T follicular helper cell (primary cell): Measurements from ENCODE around the gene PTGR3.
"Not testable (repeated sequence)": the region's sequence is repeated elsewhere in the genome, so short reads cannot be mapped to it uniquely, and the experiment has no call there.

Experiments used
- DNase-seq: peaks from one replicate; pipeline ENCODE4 v3.0.0-alpha.2; 2020; ENCODE audit warnings: low read depth

PTGR3 gene

GRCh38 chr18:75202696-75203365 lies 6.1 kb downstream of the PTGR3 start:
- DNase-seq = no peak

DNA sequence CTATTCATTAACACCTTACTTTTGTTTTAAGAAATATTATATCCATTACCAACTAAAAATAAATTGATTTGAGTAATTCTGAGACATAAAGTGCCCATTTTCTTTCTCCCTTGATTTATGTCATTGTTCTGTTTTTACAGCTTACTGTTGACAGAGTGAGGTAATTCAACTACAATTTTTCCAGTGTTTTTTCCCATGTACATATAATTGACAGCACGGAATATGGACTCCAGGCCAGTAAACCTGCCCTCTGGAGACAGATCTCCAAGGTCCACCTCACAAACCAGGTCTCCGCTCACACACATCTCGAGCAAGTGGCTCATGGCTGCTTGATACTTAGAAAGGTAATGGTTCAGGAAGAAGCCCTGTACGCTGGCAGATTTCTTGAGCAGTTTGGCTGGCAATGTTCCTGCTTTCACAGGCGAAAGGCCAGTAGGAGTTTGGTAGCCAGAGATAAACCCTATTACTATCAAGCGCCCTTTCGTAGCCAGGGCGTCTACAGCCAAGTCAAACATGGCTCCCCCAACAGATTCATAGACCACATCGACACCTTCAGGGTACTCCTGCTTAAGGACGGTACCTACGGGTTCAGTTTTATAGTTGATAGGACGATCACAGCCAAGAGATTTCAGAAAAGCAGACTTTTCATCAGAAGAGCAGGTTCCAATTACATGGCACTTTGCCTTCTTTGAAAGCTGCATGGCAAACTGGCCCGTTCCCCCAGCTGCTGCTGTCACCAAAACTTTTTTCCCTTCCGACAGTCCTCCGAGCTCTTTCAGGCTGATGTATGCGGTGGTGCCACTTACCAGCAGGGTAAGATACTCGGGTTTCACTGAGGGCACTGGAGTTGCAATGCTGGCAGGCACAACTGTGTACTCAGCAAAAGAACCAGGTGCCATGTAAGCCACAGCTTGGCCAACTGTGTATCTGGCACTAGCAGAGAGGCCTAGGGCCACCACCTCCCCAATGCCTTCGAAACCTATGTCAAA lies 7.4 kb downstream of the PTGR3 start:
- no peak for DNase-seq

DNA sequence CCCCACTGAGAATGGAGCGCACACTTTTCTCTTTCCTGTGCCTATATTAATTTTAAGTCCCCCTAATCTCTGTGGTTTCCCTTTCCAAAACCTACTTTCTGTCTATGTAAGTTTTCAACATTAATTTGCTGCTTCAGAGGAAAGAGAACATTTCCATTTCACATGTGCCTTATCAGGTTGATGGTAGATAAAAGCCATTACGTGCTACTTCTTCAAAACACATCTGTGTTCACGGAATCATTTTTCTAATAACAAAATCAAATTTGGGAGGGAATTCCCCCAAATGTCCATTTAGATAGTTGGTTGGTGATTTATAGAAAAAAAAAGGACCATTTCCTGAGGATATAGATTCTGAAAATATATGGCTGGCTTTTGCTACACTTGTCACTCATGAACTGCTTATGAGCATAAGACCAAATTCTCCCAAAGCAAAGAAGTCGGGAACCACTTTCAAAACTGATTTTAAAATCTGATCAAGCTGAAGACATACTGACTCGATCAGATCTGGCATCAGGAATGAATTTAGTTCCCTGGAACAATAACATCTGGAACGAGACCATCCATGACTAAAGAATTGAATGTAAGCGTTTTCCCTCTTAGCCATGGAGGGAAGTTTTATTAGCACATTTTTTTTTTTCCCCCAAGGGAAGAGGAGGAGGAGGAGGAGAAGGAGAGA lies 8.2 kb downstream of the PTGR3 start:
- DNase-seq = no peak

DNA sequence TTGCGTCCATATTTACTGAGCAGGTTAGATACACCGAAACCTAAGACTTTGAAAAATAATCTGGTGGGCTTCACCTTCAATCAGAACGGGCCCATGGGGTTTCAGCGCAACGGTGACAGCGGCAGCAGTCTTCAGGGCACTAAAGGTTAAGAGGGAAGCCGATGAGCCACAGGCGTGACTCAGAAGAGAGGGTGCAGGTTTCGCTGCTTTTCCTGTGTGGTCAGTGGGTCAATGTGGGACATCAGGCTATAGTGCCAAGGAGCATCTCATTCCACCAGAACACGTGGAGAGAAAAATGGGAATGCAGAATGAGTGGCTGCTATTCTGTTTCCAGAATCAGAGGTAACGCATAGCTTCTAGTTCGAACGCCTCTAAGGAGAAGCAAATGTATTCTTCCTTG lies 8.9 kb downstream of the PTGR3 start:
- no peak for DNase-seq

GRCh38 chr18:75199327-75199726 lies 9.6 kb downstream of the PTGR3 start:
- DNase-seq = no peak

- DNase-seq = no peak
Observed at GRCh38 chr18:75198036-75198435, 10.9 kb downstream of the PTGR3 start.

GRCh38 chr18:75192899-75193298 lies 16.0 kb downstream of the PTGR3 start:
- DNase-seq = no peak

GRCh38 chr18:75189696-75190095 lies 19.2 kb downstream of the PTGR3 start:
- no peak for DNase-seq

- not testable (repeated sequence) for DNase-seq
Observed at GRCh38 chr18:75187702-75188101, 21.2 kb downstream of the PTGR3 start.

DNA sequence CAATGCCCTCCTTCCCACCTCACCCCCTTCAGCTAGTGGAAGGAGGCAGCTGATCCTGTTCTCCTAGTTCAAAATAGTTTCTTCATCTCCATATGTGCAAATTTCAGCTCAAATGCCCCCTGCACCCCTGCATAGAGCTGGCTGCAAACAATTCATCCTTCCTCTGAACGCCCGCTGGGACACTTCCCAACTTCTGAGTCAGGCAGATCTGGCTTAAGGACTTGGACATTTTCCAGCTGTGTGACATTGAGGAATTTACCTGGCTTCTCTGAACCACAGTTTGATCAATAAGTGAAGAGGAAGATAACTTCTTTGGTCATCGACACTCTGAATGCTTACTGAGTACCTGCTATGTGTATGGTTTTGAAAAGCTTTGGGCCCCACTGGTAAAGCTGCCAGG lies 23.5 kb downstream of the PTGR3 start:
- no peak for DNase-seq

DNA sequence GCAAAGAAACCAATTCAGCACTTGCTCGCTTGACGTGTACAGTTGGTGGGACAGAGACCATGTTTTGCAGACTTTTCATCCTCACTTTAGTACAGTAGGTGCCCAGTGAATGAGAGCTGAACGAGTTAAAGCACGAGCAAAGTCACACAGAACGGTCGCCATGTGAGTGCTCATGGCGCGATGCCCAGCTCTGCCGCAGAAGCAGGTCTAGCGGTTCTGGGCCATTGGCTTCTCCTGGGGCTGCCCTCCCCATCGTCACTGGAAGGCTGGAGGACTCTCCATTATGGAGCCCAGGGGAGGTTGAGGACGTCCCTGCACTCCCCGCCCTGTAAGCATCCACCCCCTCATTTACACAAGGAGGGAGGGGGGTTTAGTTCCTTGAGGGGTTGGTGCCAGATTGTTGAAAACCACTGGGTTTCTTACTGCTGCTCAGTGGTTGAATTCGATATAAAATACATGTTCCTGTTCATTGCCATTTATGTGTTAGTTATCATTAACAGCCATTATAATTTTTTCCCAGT lies 24.9 kb downstream of the PTGR3 start:
- DNase-seq = no peak

- no peak for DNase-seq
Observed at GRCh38 chr18:75183524-75183923, 25.4 kb downstream of the PTGR3 start.

- DNase-seq = no peak
Observed at GRCh38 chr18:75179819-75180600, 28.9 kb downstream of the PTGR3 start.

- DNase-seq = no peak
Observed at GRCh38 chr18:75178376-75178775, 30.6 kb downstream of the PTGR3 start.

DNA sequence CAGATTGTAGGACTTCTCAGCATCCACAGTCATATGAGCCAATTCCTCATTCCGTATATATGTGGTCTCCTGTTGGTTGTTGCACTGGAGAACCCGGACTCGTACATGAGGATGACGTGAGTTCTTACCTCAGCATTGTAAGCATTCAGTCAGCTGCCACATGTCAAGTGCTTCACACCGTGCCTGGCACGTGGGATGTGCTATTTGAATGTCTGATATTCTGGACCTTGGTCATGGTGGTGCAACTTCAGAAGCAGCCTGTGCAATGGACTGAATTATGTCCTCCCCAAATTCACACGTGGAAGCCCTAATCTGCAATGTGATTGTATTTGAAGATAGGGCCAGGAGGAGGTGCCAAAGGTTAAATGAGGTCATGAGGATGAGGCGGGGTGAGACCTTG lies 32.1 kb downstream of the PTGR3 start:
- no peak for DNase-seq

DNA sequence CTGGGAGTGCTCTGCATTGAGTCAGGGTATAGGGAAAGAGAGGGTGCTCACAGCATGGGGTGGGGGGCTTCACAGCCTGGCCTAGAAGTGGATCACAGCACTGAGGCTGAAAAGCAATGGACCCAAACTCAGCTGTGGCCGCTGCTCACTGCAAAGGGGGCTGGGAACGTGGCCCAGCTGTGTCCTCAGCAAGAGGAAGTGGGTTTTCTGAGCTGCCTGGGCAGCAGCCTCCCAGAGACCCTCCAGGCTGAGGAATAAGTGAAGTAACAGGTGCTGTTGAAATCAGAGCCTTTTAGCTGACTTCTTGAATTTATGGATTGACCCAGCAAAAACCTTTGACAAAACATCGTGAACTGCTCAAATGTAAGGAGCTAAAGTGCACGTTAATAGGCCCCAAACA lies 35.2 kb downstream of the PTGR3 start:
- DNase-seq = no peak

DNA sequence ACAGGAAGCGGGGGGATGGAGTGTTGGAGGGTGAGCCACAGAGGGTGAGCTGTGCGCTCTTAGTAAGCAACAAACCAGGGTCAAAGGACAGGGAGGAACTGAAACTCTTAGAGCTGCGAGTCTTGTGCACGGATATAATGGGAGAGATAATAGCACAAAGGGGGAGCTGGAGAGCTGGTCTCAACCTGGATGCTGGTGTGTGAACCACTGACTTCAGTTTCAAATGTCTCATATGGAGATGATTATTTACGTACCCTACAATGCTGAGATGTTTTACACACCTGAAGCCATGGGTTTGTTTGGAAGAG lies 35.9 kb downstream of the PTGR3 start:
- DNase-seq = no peak

DNA sequence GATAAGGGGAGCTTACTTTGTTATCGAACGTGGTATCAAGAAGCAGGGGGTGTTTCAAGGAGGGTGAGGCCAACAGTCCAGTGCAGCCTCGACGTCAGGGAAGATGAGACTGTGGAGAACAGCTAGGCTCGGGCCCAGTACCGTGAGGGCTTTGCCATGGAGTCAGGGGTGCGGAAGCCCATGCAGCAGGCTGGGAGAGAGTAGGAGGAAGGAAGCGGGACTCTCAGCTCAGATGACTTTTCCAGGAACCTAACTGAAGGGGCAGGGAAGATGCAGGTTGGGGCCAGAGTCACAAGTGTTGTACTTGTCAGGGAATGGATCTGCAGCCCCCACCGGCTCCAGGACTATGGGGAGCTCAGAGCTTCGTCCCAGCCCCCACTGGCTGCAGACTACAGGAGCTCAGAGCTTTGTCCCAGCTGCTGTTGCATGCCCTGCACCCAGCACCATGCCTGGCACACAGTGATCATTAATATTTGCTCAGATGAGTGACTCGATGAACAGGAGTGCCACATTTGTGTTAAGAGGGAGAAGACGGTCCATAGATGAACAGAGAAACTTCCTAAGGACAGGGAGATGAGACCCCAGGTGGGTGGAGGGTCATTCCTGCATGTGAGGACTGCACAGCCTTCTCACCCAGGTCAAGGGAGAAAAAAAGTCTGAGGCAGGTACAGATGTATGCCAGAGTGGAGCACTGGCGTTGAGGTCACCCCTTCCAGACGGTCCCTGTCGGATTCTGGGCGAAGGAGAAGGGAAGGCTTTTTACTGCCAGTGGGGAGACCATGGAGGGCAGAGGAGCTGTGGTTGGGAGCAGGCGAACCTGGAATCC lies 36.4 kb downstream of the PTGR3 start:
- DNase-seq = no peak

GRCh38 chr18:75170916-75171315 lies 38.0 kb downstream of the PTGR3 start:
- DNase-seq = no peak

DNA sequence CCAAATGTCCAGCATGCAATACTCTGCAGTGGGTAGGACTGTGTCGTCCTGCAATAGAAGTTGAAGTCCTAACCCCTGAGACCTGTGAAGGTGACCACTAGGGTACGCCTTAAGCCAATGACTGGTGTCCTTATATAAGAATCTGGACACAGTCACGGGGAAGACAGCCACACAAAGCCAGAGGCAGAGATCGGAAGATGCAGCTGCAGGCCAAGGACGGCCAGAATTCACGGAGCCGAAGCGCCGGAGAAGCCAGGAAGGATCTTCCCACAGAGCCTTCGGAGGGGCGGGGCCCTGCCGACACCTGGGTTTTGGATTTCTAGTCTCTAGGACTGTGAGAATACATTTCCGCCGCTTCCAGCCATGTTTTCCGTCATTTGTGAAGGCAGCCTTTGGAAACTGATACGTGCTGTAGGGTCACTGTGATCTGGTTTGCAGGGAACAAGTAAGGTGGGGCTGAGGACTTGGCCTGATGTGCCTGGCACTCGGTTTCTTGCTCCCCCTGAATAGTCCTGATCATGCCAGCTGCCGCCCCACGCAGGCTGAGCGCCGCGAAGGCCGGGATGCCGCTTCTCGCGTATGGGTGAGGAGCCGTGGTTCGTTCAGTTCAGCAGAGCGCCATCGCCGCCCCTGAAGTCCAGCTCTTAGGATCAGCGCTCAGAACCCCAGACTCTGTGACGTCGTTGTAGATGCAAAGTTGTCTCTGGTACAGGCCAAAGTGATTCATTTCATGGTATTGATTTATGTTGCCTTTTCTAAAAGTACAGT lies 38.7 kb downstream of the PTGR3 start:
- no peak for DNase-seq
